Measurements from ENCODE around the gene PTPA.

GRCh38 chr9:129068110-129068509 lies 43.1 kb upstream of the PTPA start:
- no peak for TF ChIP-seq POLR2AphosphoS5 (IDR thresholded peaks at IDR 0.05; ENCODE audit: low read depth, low read length)
- TF ChIP-seq POLR2A (IDR thresholded peaks at IDR 0.05; ENCODE audit: low read depth, low read length) = no peak
- TF ChIP-seq TAF1 (IDR thresholded peaks at IDR 0.05; ENCODE audit: low read depth, low read length) = no peak
- no peak for TF ChIP-seq SPI1 (IDR thresholded peaks at IDR 0.05; ENCODE audit: low read depth, low read length)
- no peak for TF ChIP-seq PAX5 (IDR thresholded peaks at IDR 0.05; ENCODE audit: insufficient read depth, low read length, severe bottlenecking)
- TF ChIP-seq POU2F2 (IDR thresholded peaks at IDR 0.05; ENCODE audit: low read depth, low read length) = no peak
